ENCODE results near the gene MRGPRX1.
"Not testable (repeated sequence)": the region's sequence is repeated elsewhere in the genome, so short reads cannot be mapped to it uniquely, and the experiment has no call there.

Gene MRGPRX1

DNA sequence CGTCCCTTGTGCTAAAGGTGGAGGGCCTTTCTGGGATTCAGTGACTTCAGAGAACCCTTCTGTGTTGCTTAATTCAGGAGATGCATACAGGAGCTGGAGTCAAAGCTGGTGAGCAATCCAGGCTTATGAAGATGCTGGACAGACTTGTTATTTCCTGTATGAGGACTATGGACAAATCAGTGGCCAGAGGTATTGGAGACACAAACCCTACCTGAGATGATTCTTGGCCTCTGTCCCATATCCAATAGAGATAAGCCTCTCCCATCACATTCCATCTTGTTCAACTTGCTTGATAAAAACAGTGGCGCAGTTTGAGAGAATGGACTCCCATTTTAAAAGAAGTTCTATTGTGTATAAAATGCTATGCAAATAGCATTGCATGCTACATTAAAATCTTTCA lies at the start of gene MRGPRX1:
MRGPRX1 (minus strand) TSS at position 101 of the 400 bp plus-strand sequence. CDS start 4,630 bp downstream, outside the sequence.
- no peak for DNase-seq (ENCODE audit: low read depth, low spot score)

- DNase-seq (ENCODE audit: low read depth, low spot score) = no peak
Observed at GRCh38 chr11:18987454-18988231, 48.4 kb upstream of the MRGPRX1 start.

DNA sequence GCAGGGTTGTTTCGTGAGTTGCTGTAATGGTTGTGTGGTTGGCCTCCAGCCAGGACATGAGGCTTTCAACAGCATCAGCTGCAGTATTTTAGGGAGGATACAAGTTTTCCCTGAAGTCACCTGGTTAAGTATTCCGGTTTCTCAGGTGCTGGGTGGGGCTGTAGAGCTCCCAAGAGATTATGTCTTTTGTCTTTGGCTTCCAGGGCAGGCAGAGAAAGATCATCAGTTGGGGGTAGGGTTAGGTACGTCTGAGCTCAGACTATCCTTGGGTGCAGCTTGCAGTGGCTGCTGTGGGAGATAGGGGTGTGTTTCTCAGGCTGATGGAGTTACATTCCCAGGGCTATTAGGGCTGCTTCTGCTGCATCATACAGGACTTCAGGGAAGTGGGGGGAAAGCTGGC lies 47.5 kb upstream of the MRGPRX1 start:
- DNase-seq (ENCODE audit: low read depth, low spot score) = no peak

GRCh38 chr11:18981897-18982296 lies 42.7 kb upstream of the MRGPRX1 start:
- no peak for DNase-seq (ENCODE audit: low read depth, low spot score)

DNA sequence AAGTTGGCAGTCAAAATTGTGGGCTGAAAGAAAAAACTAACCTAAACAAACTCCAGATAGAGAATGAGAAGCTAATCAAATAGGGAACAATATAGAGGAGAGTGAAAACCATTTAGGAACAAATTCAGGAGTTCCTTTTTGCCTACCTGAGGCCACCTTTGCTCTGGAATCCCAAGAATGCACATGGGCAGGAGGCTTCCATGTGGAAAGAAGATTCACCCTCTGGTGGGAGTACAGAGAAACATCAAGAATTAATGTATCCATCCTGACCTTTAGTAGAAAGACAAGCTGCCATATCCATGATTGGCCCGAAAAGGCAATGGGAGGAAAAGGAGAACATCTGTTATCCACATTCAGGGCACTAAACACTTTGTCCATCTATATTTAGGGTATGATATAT lies 35.0 kb upstream of the MRGPRX1 start:
- DNase-seq (ENCODE audit: low read depth, low spot score) = no peak

DNA sequence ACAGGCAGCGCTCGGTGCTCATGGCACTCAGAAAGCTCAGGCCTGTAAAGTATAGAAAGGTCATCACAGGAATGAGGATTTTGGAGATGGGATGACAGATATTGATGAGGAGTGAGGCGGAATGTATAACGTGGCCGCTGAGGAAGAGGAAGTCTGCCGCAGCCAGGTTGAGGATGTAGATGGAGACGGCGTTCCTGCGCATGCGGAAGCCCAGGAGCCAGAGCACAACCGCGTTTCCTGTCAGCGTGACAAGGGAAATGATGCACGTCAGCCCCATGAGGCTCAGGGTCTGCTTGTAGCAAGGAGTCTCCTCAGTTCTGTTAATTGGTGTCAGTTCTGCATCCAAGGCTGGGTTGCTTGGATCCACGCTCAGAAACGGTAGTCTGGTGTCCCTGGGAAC lies 33.1 kb upstream of the MRGPRX1 start:
- no peak for DNase-seq (ENCODE audit: low read depth, low spot score)

DNA sequence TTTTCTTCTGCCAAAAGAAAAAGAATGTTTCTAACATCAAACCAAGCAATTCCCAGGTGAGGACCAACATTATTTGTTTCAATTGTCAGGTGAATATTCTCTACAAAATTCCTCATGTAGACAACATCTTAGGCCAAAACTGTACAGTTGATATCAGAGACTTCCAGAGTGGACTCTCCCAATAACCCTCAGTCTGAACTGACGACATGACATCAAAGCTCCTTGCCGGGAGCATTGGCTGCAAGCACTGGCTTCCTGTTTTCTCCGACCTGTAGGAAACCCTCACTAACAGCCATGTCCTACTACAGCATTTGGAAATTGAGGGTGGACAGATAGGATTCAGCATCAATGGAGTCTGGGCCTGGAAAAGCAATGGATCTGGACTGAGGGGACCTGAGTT lies 30.5 kb upstream of the MRGPRX1 start:
- no peak for DNase-seq (ENCODE audit: low read depth, low spot score)

- no peak for DNase-seq (ENCODE audit: low read depth, low spot score)
Observed at GRCh38 chr11:18958221-18958910, 19.2 kb upstream of the MRGPRX1 start.

DNA sequence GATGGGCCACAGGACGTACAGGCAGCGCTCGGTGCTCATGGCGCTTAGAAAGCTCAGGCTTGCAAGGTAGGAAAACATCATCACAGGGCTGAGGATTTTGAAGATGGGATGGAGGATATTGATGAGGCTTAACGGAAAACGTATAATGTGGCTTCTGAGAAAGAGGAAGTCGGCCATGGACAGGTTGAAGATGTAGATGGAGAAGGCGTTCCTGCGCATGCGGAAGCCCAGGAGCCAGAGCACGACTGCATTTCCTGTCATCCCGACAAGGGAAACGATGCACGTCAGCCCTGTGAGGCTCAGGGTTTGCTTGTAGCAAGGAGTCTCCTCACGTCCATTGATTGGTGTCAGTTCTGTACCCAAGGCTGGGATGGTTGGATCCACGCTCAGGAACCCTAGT lies 17.4 kb upstream of the MRGPRX1 start:
- no peak for DNase-seq (ENCODE audit: low read depth, low spot score)

DNA sequence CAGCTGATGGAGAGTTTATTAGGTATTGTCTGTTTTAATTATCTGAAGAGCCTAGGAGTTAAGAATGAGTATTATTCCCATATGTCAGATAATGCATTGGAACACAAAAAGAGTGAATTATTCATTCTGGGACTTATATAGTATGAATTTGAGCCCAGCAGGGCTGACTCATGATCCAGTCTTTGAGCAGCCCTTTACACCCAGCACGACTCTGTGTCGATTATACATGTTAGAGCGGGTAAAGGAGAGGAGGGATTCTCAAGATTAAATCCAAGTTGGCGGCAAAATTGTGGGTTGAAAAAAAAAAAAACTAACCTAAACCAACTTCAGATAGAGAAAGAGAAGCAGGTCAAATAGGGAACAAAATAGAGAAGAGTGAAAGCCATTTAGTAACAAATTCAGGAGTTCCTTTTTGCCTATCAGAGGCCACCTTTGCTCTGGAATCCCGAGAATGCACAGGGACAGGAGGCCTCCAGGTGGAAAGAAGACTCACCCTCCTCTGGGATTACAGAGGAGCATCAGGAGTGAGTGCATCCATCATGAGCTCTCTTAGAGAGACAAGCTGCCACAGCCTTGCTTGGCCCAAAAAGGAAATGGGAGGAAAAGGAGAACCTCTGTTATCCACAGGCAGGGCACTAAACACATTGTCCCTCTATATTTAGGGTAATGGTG lies 3.1 kb downstream of the MRGPRX1 start:
- no peak for DNase-seq (ENCODE audit: low read depth, low spot score)

GRCh38 chr11:18934195-18934814 lies 4.9 kb downstream of the MRGPRX1 start:
- no peak for DNase-seq (ENCODE audit: low read depth, low spot score)

DNA sequence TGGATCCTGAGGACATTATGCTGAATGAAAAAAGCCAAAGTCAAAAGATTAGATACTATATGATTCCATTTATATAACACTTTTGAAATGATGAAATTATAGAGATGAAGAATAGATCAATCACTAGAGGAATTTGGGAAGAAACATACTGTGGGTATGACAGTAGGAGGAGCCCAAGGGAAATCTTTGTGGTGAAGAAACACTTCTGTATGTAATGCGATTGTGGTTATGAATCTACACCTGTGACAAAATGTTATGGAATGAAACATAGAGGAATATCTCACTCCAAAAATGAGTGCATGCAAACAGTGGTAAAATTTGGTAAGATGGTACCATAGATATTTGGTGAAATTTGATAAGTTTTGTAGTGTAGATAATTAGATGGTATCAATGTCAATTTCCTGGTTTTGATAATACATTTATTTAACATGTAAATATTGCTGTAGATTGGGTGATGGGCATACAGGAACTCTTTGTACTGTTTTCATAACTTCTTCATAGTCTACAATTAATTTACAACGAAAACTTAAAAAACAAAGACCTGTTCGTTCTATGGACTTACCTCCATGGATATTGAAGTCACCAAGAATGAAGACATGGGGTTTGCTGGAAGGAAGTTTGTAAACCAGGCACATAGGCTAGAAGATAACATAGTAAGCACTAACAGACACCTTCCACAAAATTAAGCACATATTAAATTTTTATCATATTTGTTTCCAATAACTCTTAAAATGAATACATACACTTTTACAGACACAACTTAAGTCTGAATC lies 11.5 kb downstream of the MRGPRX1 start:
- no peak for DNase-seq (ENCODE audit: low read depth, low spot score)

DNA sequence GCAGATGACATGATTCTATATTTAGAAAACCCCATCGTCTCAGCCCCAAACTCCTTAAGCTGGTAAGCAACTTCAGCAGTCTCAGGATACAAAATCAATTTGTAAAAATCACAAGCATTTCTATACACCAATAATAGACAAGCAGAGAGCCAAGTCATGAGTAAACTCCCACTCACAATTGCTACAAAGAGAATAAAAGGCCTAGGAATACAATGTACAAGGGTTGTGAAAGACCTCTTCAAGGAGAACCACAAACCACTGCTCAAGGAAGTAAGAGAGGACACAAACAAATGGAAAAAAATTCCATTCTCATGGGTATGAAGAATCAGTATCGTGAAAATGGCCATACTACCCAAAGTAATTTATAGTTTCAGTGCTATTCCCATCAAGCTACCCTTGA lies 13.8 kb downstream of the MRGPRX1 start:
- not testable (repeated sequence) for DNase-seq (ENCODE audit: low read depth, low spot score)

DNA sequence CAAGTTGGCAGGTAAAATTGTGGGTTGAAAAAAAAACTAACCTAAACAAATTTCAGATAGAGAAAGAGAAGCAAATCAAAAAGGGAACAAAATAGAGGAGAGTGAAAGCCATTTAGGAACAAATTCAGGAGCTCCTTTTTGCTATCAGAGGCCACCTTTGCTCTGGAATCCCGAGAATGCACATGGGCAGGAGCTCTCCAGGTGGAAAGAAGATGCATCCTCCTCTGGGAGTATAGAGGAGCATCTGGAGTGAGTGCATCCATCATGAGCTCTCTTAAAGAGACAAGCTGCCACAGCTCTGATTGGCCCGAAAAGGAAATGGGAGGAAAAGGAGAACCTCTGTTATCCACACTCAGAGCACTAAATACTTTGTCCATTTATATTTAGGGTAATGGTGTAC lies 26.3 kb downstream of the MRGPRX1 start:
- DNase-seq (ENCODE audit: low read depth, low spot score) = no peak

DNA sequence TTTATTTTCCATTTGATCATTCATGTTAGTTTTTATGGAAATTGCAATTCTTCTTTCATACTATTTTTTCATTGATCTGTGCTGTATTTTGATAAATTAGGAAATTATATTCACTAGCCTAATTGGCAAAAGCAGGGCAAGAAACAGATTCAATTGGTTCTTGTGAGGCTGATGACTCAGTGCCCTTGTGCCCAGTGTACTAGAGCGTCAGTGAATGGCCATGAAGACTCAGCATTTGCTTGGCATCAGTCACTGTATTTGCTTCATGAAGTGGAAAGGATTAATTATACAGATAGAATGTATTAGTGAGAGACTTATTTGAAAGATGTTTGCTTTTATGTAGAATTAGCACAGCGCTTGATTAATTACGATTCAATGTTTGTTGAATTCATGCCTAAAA lies 31.8 kb downstream of the MRGPRX1 start:
- no peak for DNase-seq (ENCODE audit: low read depth, low spot score)

GRCh38 chr11:18900637-18901036 lies 38.6 kb downstream of the MRGPRX1 start:
- not testable (repeated sequence) for DNase-seq (ENCODE audit: low read depth, low spot score)

- not testable (repeated sequence) for DNase-seq (ENCODE audit: low read depth, low spot score)
Observed at GRCh38 chr11:18900151-18900611, 39.0 kb downstream of the MRGPRX1 start.

DNA sequence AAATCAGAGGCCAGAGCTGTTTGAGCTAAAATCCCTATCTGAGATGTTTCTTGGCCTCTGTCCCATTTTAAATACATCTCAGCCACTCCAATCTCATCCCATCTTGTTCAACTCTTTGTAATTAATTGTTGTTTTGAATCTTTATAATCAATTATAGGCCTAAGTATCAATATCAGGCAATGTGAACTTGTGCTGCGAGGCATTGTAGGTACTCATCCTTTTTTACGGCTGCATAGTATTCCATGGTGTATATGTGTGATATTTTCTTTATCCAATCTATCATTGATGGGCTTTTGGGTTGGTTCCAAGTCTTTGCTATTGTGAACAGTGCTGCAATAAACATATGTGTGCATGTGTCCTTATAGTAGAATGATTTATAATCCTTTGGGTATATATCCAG lies 47.5 kb downstream of the MRGPRX1 start:
- not testable (repeated sequence) for DNase-seq (ENCODE audit: low read depth, low spot score)

GRCh38 chr11:18890615-18891014 lies 48.6 kb downstream of the MRGPRX1 start:
- DNase-seq (ENCODE audit: low read depth, low spot score) = no peak

Measured in smooth muscle cell of the brain vasculature (primary cell).